GM21723 (cell line): ENCODE measurements around the gene ZGLP1.
A peak's percentile ranks its signal among the peaks of the same experiment; 100 is the strongest.

Experiments
- ATAC-seq: cut with Tn5 transposase; IDR thresholded peaks from one replicate; pipeline ENCODE4 v1.9.1; 2021; ENCODE audit warnings: mild to moderate bottlenecking, moderate library complexity; ENCODE audit not compliant: unreplicated experiment

ZGLP1 gene

DNA sequence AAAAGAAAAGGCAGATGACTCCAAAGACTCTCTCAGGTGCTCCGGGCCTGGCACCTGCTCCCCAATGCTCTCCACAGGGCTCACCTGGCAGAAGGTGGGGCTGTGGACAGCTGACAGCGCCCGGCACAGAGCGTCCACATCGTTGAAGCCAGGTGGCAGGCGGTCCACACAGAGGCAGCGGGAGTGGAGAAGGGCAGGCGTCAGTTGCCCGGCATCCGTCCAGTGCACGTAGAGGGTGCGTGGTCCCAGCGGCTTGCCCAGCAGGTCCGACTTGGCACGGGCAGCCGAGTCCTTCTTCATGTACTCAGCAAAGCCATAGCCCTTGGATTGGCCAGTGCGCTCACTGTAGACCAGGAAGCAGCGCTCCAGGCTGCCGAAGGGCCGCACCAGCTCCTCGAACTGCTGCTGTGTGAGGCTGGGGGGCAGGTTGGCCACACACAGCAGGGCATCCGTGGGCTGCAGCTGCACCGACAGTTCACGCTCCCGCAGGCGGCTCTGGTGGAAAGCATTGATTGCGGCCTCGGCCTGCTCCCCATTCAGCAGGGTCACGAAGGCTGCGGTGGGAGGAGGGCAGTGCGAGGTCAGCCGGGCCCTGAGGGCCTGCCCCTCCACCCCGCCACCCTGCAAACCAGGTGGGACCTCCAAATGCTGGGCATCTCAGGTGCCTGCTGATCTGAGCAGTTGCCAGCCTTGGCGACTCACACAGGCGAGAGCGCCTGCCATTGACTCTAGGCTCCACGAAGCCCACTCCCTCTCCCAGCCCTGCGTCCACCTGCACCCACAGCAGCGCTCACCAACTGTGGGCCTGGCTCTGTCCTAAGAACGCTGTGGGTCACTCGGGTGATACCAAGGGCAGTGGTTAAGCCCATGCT is 19.2 kb upstream of the ZGLP1 start:
- ATAC-seq: no peak

DNA sequence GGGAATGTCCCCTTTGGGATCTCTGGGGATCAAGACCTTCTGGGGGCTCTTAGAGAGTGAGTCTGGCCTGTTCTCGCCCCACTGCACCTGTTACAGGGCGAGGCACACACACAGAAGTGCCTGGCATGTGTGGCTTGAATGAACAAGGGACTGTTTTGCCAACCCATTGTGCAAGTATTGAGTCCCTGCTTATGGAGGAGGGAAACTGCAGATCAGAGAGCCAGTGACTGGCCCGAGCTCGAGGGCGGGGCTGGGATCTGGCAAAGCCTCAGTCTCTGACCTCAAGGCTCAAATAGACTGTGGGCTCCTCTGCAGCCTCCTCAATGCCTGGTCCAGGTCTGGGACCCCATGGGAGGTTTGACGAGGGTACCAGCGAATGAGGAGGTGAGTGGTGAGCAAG is 18.2 kb upstream of the ZGLP1 start:
- no peak for ATAC-seq

DNA sequence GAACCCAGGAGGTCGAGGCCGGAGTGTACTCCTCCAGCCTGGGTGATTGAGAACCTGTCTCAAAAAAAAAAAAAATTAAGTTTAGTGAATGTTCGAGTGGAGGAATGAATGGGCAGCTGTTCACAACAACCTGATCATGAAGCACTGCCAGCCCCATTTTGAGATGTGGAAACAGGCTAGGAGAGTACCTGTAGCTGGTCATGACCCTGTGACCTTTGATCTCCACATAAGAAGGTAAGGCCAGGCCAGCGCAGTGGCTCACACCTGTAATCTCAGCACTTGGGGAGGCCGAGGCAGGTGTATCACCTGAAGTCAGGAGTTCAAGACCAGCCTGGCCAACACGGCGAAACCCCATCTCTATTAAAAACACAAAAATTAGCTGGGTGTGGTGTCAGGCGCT is 16.1 kb upstream of the ZGLP1 start:
- ATAC-seq: no peak

GRCh38 chr19:10321874-10322835 is 12.5 kb upstream of the ZGLP1 start:
- ATAC-seq: no peak

GRCh38 chr19:10321417-10321797 is 11.8 kb upstream of the ZGLP1 start:
- ATAC-seq: no peak

DNA sequence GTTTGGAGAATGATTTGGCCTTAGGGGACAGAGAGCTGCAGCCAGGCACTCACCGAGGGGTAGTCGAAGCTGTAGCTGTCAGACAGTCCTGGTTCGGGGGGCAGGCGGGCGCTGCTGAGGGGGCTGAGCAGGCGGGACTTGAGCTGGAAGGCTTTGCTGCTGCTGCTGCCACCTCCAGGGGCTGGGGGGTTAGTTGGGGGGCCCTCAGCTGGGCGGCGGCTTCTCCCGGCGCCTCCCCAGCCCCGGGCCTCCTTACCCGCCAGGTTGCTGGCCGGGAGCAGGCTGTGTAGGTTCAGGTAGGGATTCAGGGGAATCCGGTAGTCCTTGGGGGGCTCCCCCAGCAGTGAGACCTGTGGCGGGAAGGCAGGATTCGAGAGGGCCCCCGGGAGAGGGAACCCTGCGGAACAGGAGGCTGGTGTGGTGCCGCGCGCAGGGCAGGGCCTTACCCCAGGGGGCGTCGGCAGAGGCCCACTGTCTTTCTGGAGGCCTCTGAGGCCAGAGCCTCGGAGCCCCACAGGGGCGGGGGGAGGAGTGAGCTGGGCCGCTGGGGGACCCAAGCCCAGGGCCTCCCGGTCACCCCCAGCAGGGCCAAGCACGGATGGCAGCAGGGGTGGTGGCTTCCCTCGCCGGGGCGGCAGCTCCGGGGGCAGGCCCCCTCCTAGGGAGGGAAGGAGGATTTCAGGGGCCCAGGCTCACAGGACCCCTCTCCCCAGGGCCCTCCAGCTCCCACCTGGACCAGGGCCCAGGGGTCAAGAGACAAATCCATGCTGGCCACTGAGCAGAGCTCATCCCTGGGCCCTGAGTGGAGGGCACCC is 11.2 kb upstream of the ZGLP1 start:
- ATAC-seq: no peak

DNA sequence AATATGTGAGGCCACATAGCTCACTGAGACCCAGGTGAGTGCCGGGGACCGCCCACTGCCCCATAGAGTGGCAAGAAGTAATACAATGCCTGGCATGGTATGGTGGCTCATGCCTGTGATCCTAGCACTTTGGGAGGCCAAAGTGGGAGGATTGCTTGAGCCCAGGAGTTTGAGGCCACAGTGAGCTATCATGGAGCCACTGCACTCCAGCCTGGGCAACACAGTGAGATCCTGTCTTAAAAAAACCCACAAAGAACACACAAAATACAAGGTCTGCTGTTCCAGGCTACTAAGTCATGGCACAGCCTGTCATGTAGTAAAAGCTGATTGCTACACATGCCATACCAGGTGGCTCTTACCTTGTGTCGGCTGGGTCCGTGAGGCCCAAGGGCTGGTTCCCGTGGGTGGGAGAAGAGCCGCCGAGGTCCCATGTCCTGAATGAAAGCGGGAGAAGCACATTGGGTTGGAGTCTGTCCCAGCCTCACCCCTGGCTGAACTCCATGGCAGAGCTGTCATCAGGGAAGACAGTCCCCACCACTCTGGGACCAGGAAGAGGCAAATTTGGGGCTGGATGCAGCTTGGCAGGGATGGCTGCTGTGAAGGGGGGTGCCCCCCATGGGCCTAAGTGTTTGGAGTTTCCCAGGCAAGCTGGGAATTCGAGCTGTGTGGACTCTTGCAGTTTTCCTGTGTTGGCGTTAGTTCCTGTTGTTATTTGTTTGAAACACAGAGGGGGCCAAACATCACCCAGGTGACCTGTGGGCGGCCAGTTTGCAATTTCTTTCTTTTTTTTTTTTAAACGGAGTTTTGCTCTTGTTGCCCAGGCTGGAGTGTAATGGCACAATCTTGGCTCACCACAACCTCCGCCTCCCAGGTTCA is 9.4 kb upstream of the ZGLP1 start:
- no peak for ATAC-seq

DNA sequence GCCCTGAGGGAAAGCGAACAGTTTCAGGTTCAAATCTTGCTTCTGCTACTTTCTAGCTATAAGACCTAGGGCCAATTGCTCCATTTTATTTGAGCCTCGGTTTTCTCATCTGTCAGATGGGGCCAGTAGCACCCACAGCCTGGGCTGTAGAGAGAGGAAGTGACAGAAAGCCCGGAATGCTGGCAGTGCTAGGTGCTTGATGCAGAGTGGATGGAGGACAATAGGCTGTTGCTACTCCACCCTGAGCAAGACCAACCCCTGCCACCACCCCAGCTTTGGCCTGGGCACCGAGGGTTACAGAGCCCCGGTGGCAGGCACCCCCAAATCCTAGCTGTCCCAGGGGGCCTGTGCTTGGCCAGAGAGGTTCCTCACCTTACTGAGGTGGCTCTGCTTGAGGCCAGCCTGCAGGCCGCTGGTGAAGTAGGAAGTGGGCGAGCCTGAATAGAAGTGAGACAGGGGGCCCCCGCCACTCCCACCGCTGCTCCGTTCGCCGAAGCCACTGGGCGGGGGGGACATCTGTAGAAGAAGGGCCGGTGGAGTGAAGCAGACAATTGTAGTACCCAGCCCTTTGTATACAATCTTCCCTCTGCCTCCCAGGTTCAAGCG is 8.3 kb upstream of the ZGLP1 start:
- ATAC-seq: no peak

DNA sequence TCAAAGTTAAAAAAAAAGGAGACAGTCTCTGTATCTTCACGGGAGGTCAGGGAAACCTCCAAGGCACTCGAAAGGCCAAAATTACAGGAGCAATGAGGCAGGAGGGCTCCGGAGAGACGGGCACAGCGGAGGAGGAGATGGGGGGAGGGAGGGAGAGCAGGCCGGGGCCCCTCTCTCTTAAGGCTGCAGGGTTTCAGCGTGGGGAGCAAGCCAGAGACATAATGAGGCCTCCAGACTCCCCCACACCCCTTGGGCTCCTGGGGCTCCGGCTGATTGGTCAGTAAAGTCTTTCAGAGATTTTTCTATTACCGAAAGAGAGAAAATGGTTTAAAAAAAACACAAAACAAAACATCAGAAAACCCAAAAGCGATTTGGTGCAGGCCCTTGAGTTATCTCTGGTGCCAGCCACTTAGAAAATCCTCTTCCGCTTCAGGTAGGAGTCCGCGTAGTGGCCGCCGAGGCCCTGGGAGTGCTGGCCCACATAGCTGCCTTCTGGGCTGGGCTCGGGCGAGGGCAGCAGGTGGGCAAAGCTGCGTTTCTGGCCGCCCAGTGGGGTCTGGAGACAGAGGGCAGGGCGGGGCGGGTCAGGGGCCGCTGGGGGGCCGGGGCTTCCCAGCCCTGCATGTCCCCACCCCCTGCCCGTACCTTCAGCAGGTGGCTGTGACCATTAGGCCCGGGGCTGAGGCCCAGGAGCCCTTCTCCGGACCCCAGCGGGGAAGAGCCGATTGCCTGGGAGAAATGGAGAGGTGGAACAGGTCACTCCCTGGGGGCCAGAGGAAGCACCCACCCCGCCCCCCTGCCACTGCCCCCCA is 7.6 kb upstream of the ZGLP1 start:
- no peak for ATAC-seq

DNA sequence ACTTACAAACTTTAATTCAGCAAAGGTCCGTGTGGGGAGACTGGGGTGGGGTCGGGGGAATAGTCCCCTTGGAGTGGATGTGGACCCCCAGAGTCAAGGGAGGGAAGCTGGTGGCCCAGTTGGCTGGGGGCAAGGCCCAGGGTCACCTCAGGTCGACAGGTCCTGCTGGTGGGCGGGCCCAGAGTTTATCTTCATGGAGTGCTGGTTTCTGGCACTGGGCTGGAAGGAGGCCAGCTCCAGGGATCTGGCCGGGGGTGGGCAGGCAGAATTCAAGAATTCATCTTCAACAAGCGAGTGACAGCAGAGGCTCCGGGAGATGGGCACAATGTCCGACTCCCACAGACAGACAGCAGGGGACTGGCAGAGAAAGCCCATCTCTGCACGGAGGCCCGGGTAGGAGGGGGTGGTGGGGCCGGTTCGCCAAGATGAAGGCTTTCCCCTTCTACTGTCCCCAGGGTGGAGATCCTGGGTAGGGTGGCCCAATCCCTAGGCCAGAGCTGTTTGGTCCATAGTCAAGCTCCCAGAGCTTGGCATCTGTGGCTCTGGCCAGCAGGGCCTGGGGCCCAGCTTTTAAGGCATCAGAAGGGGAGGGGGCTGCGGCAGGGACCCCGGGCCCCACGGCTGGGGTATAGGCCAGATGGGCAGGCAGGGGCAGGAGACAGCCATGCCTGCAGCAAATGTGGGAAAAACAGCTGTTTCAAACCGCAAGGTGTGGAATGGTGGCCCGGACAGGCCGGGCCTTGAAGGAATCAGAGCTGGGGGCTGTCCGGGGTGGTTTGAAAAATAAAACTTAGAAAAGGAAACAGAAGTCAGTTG is 6.8 kb upstream of the ZGLP1 start:
- no peak for ATAC-seq

- peak; percentile 72 for ATAC-seq
Observed at GRCh38 chr19:10315335-10316214, 6.0 kb upstream of the ZGLP1 start, which contains the start of gene FDX2. Gene FDX2, minus strand, starts transcription at chr19:10316015. Its CDS starts 19 bp downstream, at chr19:10315996.

DNA sequence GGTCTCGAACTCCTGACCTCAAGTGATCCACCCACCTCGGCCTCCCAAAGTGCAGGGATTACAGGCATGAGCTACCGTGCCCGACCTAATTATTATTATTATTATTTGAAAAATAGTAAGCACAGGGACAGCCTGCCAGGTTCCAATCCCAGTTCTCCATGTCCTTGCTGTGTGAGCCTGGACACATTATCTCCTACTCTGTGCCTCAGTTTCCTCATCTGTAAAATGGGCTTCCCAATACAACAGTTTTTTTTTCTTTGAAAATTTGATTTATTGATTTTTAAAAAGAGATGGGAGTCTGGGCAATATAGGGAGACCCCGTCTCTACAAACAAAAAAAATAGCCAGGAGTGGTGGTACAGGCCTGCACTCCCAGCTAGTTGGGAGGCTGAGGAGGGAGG is 3.3 kb downstream of the ZGLP1 start:
- ATAC-seq: no peak

DNA sequence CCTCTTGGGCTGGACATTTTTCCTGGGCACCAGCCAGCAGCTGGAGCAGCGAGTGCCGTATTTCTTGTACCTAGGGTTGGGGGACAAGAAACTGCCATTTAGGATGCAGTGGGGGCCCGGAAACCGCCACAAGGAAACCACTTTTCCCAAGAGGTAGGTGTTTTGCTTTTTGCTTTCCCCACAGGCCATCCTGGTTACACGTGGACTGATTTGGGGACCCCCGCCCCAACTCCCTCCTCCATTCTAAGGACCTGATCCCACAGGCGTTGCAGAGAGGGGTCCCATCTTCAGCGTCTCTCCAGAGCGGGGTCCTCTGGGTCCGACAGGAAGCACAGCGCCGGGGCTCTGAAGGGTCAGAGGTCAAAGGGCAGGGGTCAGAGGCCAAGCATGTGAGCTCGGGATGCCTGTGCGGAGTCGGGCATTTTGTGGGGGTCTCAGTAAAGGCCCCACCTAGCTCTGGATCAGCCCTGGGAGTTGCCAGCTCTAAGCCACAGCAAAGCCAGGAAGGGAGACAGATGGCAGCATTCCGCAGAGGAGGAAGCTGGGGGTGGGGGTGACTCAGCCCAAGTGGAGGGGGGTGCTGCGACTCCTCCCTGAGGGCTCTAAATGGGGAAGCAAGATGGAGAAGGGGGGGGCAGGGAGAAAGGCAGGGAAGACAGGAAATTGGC is 4.3 kb downstream of the ZGLP1 start:
- ATAC-seq: no peak

DNA sequence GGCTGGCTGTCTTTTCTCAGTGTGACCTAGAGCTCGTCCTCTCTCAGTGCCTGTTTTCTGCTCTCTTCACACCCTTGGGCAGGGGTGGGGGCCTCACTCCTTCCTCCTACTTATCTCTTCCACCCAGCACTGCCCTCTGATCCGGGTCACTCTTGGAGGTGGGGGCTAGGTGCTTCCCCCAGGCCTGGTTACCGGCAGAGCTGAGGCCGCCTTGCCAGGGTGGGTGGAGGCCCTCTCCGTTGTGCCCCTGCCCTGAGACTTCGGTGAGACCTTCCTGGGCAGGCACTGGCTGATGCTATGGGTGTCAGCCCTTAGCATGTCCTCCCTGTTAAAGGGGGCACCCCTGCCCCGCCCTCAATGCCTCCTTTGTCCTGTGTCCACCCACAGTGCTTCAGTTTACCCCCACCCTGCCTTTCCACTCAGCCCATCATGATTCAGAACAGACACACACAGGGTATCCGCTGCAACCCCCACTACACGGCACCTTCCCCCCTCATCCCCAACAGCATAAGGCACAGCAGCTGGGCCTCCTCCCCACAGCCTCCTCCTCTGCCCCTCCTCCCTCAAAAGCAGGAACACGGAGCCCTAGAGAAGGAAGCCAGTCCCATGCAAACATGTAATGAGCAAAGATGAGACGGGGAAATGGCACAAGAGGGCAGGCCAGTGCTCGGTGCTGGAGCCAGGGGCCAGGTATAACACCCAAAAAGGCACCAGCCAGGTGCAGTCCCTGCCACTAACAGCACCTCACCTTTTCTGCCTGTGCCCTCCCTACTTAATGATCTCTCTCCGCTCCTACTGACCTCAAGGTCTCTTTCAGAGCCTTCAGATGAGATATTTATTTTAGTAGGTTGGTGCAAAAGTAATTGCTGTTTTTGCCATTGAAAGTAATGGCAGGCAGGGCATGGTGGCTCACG is 9.8 kb downstream of the ZGLP1 start:
- no peak for ATAC-seq

DNA sequence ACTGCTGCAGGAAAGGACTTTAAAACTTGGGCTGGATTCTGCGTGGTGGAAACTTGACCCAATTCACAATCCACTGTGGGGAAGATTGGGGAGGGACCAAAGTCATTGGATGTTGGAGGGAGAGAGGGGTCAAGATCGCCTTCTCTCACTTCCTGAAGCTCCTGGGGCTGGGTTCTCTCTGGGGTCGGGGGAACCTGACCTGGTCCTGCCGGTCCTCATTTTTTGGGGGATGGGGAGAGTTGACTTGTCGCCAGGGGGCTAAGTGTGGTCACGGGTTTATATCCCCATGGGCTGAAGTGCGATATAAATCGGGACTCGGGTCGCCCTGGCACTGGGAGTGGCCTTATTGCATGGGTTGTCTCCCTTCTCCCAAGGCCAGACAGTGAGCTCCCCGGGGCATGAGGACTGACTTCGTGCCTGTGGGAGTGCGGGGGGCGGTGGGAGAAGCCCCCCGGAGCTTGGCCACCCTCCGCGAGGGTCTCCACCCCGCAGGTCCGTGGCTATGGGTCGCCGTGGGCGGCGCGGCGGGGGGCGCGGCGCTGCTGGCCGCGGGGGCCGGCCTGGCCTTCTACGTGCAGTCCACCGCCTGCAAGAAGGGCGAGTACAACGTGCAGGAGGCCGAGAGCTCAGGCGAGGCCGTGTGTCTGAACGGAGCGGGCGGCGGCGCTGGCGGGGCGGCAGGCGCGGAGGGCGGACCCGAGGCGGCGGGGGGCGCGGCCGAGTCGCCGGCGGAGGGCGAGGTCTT is 13.6 kb downstream of the ZGLP1 start:
- no peak for ATAC-seq
